ENCODE data around the gene S100PBP. TPM values are rescaled to one million over a fixed set of nuclear protein-coding genes. Genes with fewer than 3 reads are reported as not detected.
A peak's percentile ranks its signal among the peaks of the same experiment; 100 is the strongest.

Gene S100PBP
- total and polyA plus RNA-seq, 9 of the 15 experiments (the other 6 are each of a cell fraction or from before 2014, with no cell fraction given) = 22.9 to 60.2 (median 32.9) TPM

DNA sequence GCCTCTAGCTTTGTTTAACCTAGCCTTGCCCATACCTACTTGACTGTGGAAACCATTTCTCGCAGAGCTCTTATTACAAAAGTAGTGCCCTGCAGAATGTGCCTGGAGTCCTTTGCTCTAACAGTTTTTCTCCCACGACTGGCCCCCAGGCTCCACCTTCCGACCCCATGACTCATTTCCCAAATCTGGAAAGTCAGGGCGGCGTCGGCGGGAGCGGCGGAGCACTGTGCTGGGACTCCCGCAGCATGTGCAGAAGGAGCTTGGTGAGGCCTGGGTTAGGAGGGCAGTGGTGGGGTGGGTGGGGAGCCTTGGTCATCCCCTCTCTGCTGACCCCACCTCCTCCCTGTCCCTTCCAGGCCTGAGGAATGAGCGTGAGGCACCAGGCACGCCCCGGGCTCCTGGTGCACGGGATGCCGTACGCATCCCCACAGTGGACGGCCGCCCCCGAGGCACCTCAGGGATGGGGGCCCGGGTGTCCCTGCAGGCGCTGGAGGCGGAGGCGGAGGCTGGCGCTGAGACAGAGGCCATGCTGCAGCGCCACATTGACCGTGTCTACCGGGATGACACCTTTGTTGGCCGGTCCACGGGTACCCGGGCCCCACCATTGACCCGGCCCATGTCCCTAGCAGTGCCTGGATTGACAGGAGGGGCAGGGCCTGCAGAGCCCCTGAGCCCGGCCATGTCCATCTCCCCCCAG, 47.8 kb upstream of the S100PBP start (continued):
- TF ChIP-seq AFF1 (IDR thresholded peaks at IDR 0.05; ENCODE audit: low read depth in 1 of 2, partially characterized antibody in 2 of 2) (no peak), BRF1 (IDR thresholded peaks at IDR 0.05; ENCODE audit: borderline replicate concordance, extremely low read depth, insufficient read length) (no peak), ZBTB26 (CRISPR knock-in tag; IDR thresholded peaks at IDR 0.05) (no peak), ATF3 (IDR thresholded peaks at IDR 0.05) (peak; percentile 71), ATF3 (CRISPR knock-in tag; conservative IDR thresholded peaks at IDR 0.05) (no peak), BCL6 (CRISPR knock-in tag; IDR thresholded peaks at IDR 0.05) (no peak), FOXA1 (IDR thresholded peaks at IDR 0.05; ENCODE audit: borderline replicate concordance) (no peak), RCOR1 (IDR thresholded peaks at IDR 0.05; ENCODE audit: borderline replicate concordance in 1 of 2, low read depth in 2 of 2, low read length in 2 of 2) (0 out of 4 replicates have a peak, but pooled peaks of 1 of the 2 experiments have one; percentile 1), POLR2B (IDR thresholded peaks at IDR 0.05; ENCODE audit: low read depth, partially characterized antibody) (no peak), ZNF212 (CRISPR knock-in tag; IDR thresholded peaks at IDR 0.05) (no peak), NR2F6 (CRISPR knock-in tag; IDR thresholded peaks at IDR 0.05) (no peak), E2F6 (IDR thresholded peaks at IDR 0.05; ENCODE audit: borderline replicate concordance in 1 of 2, extremely low read depth in 1 of 2, insufficient read depth in 1 of 2, insufficient read length in 1 of 2, low read depth in 1 of 2, low read length in 1 of 2, poor library complexity in 1 of 2, severe bottlenecking in 1 of 2) (peak in 1 of 2 experiments; percentile 65), GMEB1 (CRISPR knock-in tag; IDR thresholded peaks at IDR 0.05) (no peak), RBM17 (IDR thresholded peaks at IDR 0.05; ENCODE audit: borderline replicate concordance, low read depth, low read length) (no peak), SRSF9 (IDR thresholded peaks at IDR 0.05; ENCODE audit: borderline replicate concordance, low read depth, low read length) (no peak), MAFG (tag; conservative IDR thresholded peaks at IDR 0.05) (no peak), HNRNPL (IDR thresholded peaks at IDR 0.05; ENCODE audit: low read depth, low read length) (no peak)

Data from K562 (cell line).